Measurements from ENCODE around the gene MYH16.
A peak's percentile ranks its signal among the peaks of the same experiment; 100 is the strongest.
"Not testable (repeated sequence)": the region's sequence is repeated elsewhere in the genome, so short reads cannot be mapped to it uniquely, and the experiment has no call there.

Gene MYH16

DNA sequence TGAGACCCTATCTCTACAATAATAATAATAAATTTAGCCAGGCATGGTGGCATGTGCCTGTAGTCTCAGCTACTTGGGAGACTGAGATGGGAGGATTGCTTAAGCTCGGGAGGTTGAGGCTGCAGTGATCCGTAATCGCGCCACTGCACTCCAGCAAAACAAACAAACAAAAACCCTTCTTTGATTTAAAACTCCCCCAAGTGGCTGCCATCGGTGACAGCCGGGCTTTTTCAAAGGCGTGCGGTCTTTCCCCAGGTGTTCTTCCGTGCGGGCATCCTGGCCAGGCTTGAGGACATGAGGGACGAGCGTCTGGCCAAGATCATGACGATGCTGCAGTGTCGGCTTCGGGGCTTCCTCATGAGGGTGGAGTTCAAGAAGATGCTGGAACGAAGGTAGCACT, 1.9 kb upstream of the MYH16 start:
- Histone ChIP-seq H4K91ac (ENCODE audit: low read depth, low read length) (no peak overlapping the region), H4K8ac (ENCODE audit: low read depth, low read length) (no peak overlapping the region), H3K9me3 (ENCODE audit: insufficient read depth, low read depth, low read length) (no peaks in the 10 kb centered on the region), H3K79me2 (ENCODE audit: control insufficient read depth, insufficient read depth, low read length, poor library complexity) (no peaks in the 10 kb centered on the region), H3K4me1 (ENCODE audit: control insufficient read depth in 1 of 2, insufficient read depth in 2 of 2, low read length in 2 of 2) (peaks cover 4 to 12% of the 10 kb centered on the region in 2 experiments), H3K9ac (ENCODE audit: low read length) (peak overlapping the region; percentile 35), H3K4me2 (ENCODE audit: low read length) (no peak overlapping the region), H2AFZ (ENCODE audit: insufficient read depth, low read length, poor library complexity) (no peak overlapping the region), H3K36me3 (ENCODE audit: control insufficient read depth in 1 of 2, insufficient read depth in 2 of 2, low read length in 2 of 2) (no peaks in the 10 kb centered on the region), H3K23ac (ENCODE audit: low read length) (no peak overlapping the region), H3K27ac (ENCODE audit: low read depth, low read length) (no peak overlapping the region), H3K14ac (ENCODE audit: low read length) (peak overlapping the region; percentile 8), H2BK12ac (ENCODE audit: low read length) (peak overlapping the region; percentile 24), H3K18ac (ENCODE audit: low read length) (no peak overlapping the region), H2BK5ac (ENCODE audit: low read depth, low read length, poor library complexity) (no peak overlapping the region), H2BK120ac (ENCODE audit: insufficient read depth, low read length, poor library complexity) (no peak overlapping the region), H2AK5ac (ENCODE audit: low read length) (no peak overlapping the region), H3K4ac (ENCODE audit: low read depth, low read length) (no peak overlapping the region), H4K12ac (ENCODE audit: low read depth, low read length) (no peak overlapping the region), H3K79me1 (ENCODE audit: low read length) (peaks cover 2% of the 10 kb centered on the region), H3K27me3 (ENCODE audit: insufficient read depth, low read length) (no peaks in the 10 kb centered on the region), H3K4me3 (ENCODE audit: low read depth, low read length) (no peak overlapping the region)
- DNase-seq, result peak; percentile 53 to 63
- WGBS (ENCODE audit: extremely low coverage, insufficient coverage, insufficient read length), result no CpG with 5 or more reads among the region's 16 CpGs

- H3K4ac ChIP-seq (ENCODE audit: low read depth, low read length); H2BK12ac ChIP-seq (ENCODE audit: low read length); H2AK5ac ChIP-seq (ENCODE audit: low read length); H4K91ac ChIP-seq (ENCODE audit: low read depth, low read length); H2BK120ac ChIP-seq (ENCODE audit: insufficient read depth, low read length, poor library complexity); H3K9me3 ChIP-seq (ENCODE audit: insufficient read depth, low read depth, low read length); H3K9ac ChIP-seq (ENCODE audit: low read length); H3K23ac ChIP-seq (ENCODE audit: low read length); H3K79me1 ChIP-seq (ENCODE audit: low read length); H2AFZ ChIP-seq (ENCODE audit: insufficient read depth, low read length, poor library complexity); H3K14ac ChIP-seq (ENCODE audit: low read length); H3K4me1 ChIP-seq (ENCODE audit: control insufficient read depth in 1 of 2, insufficient read depth in 2 of 2, low read length in 2 of 2); DNase-seq; H3K4me3 ChIP-seq (ENCODE audit: low read depth, low read length); H4K8ac ChIP-seq (ENCODE audit: low read depth, low read length); H3K79me2 ChIP-seq (ENCODE audit: control insufficient read depth, insufficient read depth, low read length, poor library complexity); H3K36me3 ChIP-seq (ENCODE audit: control insufficient read depth in 1 of 2, insufficient read depth in 2 of 2, low read length in 2 of 2); H3K27me3 ChIP-seq (ENCODE audit: insufficient read depth, low read length); H3K27ac ChIP-seq (ENCODE audit: low read depth, low read length); H3K18ac ChIP-seq (ENCODE audit: low read length); H3K4me2 ChIP-seq (ENCODE audit: low read length); H2BK5ac ChIP-seq (ENCODE audit: low read depth, low read length, poor library complexity); H4K12ac ChIP-seq (ENCODE audit: low read depth, low read length): not testable (repeated sequence)
- no CpG with 5 or more reads among the region's 1 CpG for WGBS (ENCODE audit: extremely low coverage, insufficient coverage, insufficient read length)
These were observed 922 bp downstream of the MYH16 start for GRCh38 chr7:99273561-99273960.

GRCh38 chr7:99274908-99275307, 2.3 kb downstream of the MYH16 start:
- H4K91ac ChIP-seq (ENCODE audit: low read depth, low read length); H3K79me2 ChIP-seq (ENCODE audit: control insufficient read depth, insufficient read depth, low read length, poor library complexity); H4K8ac ChIP-seq (ENCODE audit: low read depth, low read length); H2BK120ac ChIP-seq (ENCODE audit: insufficient read depth, low read length, poor library complexity); H3K4ac ChIP-seq (ENCODE audit: low read depth, low read length); H3K27me3 ChIP-seq (ENCODE audit: insufficient read depth, low read length); H3K18ac ChIP-seq (ENCODE audit: low read length); H3K14ac ChIP-seq (ENCODE audit: low read length); H2BK5ac ChIP-seq (ENCODE audit: low read depth, low read length, poor library complexity); H3K36me3 ChIP-seq (ENCODE audit: control insufficient read depth in 1 of 2, insufficient read depth in 2 of 2, low read length in 2 of 2); H2AFZ ChIP-seq (ENCODE audit: insufficient read depth, low read length, poor library complexity); H3K4me2 ChIP-seq (ENCODE audit: low read length); H3K9ac ChIP-seq (ENCODE audit: low read length); H4K12ac ChIP-seq (ENCODE audit: low read depth, low read length); H3K27ac ChIP-seq (ENCODE audit: low read depth, low read length); H2BK12ac ChIP-seq (ENCODE audit: low read length); H3K23ac ChIP-seq (ENCODE audit: low read length); DNase-seq; H2AK5ac ChIP-seq (ENCODE audit: low read length); H3K4me3 ChIP-seq (ENCODE audit: low read depth, low read length); H3K4me1 ChIP-seq (ENCODE audit: control insufficient read depth in 1 of 2, insufficient read depth in 2 of 2, low read length in 2 of 2); H3K79me1 ChIP-seq (ENCODE audit: low read length); H3K9me3 ChIP-seq (ENCODE audit: insufficient read depth, low read depth, low read length): not testable (repeated sequence)
- no CpG with 5 or more reads among the region's 7 CpGs for WGBS (ENCODE audit: extremely low coverage, insufficient coverage, insufficient read length)

DNA sequence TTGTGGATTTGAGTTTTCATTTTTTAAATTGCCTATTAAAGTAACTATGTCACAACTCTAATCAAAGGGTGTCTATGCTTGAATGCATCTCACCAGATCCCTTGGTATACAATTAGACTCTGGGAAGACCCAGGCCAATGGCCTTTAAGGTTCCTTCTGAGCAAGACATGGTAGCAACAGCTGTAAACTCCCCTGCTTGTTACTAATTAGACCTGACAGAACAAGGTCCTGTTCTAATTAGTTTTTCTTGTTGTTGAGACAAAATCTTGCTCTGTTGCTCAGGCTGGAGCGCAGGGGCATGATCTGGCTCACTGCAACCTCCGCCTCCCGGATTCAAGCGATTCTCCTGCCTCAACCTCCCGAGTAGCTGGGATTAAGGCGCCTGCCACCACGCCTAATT, 2.9 kb downstream of the MYH16 start:
- Histone ChIP-seq H3K14ac (ENCODE audit: low read length) (no peak overlapping the region), H4K8ac (ENCODE audit: low read depth, low read length) (no peak overlapping the region), H3K4me2 (ENCODE audit: low read length) (no peak overlapping the region), H3K79me1 (ENCODE audit: low read length) (no peaks in the 10 kb centered on the region), H3K36me3 (ENCODE audit: control insufficient read depth in 1 of 2, insufficient read depth in 2 of 2, low read length in 2 of 2) (no peaks in the 10 kb centered on the region), H2BK5ac (ENCODE audit: low read depth, low read length, poor library complexity) (no peak overlapping the region), H3K4me3 (ENCODE audit: low read depth, low read length) (no peak overlapping the region), H3K9me3 (ENCODE audit: insufficient read depth, low read depth, low read length) (no peaks in the 10 kb centered on the region), H3K27ac (ENCODE audit: low read depth, low read length) (no peak overlapping the region), H3K4me1 (ENCODE audit: control insufficient read depth in 1 of 2, insufficient read depth in 2 of 2, low read length in 2 of 2) (peaks cover 4 to 6% of the 10 kb centered on the region in 2 experiments), H2BK120ac (ENCODE audit: insufficient read depth, low read length, poor library complexity) (no peak overlapping the region), H3K23ac (ENCODE audit: low read length) (no peak overlapping the region), H2AFZ (ENCODE audit: insufficient read depth, low read length, poor library complexity) (no peak overlapping the region), H3K9ac (ENCODE audit: low read length) (no peak overlapping the region), H3K18ac (ENCODE audit: low read length) (no peak overlapping the region), H4K12ac (ENCODE audit: low read depth, low read length) (no peak overlapping the region), H3K4ac (ENCODE audit: low read depth, low read length) (no peak overlapping the region), H4K91ac (ENCODE audit: low read depth, low read length) (no peak overlapping the region), H2BK12ac (ENCODE audit: low read length) (no peak overlapping the region), H3K79me2 (ENCODE audit: control insufficient read depth, insufficient read depth, low read length, poor library complexity) (no peaks in the 10 kb centered on the region), H2AK5ac (ENCODE audit: low read length) (no peak overlapping the region), H3K27me3 (ENCODE audit: insufficient read depth, low read length) (no peaks in the 10 kb centered on the region)
- WGBS (ENCODE audit: extremely low coverage, insufficient coverage, insufficient read length), result no CpG with 5 or more reads among the region's 7 CpGs
- DNase-seq, result no peak
